Stomach (tissue), 4 donors: ENCODE data around the gene KEAP1.

Source experiments
- CTCF ChIP-seq, 7 experiments: fragments of 450-650 bp in 4 of 7; fragments of 200-600 bp in 3 of 7; sonication (generic) in 3 of 7; IDR thresholded peaks; one replicate each; pipeline ENCODE4 v1.5.1; 2016 to 2019; ENCODE audit warnings: antibody characterized with exemption in 7 of 7, control low read depth in 2 of 7, mild to moderate bottlenecking in 1 of 7
- EP300 ChIP-seq: sonication (generic); formaldehyde crosslinking; IDR thresholded peaks from one replicate; pipeline ENCODE4 v1.6.1; 2017; ENCODE audit warnings: antibody characterized with exemption
- POLR2AphosphoS5 ChIP-seq, 3 donors: sonication (generic); formaldehyde crosslinking; IDR thresholded peaks; one replicate each; pipeline ENCODE4 v1.6.1; 2016; ENCODE audit warnings: antibody characterized with exemption in 3 of 3

DNA sequence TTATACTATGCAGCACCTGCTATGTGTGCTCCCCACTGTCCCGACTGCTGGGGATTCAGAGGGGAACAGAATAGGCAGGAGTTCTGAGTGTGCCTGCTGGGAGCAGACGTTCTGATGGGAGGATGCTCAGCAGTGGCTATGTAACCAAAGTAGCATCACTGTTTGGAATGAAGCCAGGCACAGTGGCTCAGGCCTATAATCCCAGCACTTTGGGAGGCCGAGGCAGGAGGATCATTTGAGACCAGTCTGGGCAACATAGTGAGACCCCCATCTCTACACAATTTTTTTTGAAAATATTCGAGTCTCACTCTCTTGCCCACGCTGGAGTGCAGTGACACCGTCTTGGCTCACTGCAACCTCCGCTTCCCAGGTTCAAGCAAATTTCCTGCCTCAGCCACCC, 46.6 kb upstream of the KEAP1 start:
- TF ChIP-seq CTCF (IDR thresholded peaks at IDR 0.05) = no peak
- TF ChIP-seq POLR2AphosphoS5 (IDR thresholded peaks at IDR 0.05) = no peak
- no peak for TF ChIP-seq EP300
